GF-D8 (cell line): ENCODE measurements around the gene SLC6A17.

Experiments
- DNase-seq: peaks from one replicate; lab custom pipeline; 2025; lab: John Stamatoyannopoulos, UW

SLC6A17 gene

GRCh38 chr1:110174961-110175360 is 24.7 kb downstream of the SLC6A17 start:
- no peak for DNase-seq

DNA sequence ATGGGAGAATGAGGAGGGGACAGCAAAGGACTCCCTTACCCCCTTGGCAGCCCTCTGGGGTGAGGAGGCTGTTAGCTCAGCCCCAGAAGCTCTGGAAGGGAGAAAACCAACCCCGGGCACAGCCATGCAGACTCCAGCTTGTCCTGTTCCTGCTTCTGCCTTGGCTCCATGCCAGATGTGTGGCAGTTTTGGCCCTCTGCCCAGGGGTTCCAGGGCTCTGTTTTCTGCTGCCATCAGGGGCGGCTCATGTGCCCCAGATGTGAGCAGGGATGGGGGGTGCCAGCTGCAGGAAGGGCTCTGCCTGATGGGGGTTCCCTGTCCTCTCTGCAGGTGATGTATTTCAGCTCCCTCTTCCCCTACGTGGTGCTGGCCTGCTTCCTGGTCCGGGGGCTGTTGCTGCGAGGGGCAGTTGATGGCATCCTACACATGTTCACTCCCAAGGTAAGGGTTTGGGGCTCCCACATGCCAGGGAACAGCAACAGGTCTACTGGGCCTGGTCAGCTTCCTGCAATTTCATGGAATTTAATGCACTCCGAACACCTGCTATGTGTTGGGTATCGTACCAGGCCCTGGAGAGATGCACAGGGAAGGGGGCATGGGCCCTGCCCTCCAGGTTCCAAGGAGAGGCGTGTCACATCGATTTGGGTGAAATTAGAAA is 26.1 kb downstream of the SLC6A17 start:
- DNase-seq, result no peak

- no peak for DNase-seq
Observed at GRCh38 chr1:110177775-110178174, 27.5 kb downstream of the SLC6A17 start.

GRCh38 chr1:110183642-110184167 is 33.4 kb downstream of the SLC6A17 start:
- no peak for DNase-seq

DNA sequence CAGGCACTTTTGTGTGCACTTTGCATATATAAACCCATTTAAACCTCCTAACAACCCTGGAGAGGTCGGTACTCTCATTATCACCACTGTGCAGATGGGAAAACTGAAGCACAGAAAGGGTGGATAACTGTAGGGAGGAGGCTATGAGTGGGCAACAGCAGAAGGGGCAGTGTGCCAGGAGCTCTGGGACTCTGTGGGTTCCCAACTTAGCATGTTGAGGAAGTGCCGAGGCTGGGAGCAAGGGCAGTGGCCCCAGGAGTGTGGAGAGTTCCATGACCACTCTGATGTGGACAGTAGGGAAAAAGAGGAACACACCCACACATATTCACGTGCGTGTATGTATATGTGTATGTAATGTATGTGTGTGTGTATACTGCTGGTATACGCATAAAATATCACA is 34.2 kb downstream of the SLC6A17 start:
- DNase-seq, result no peak

- no peak for DNase-seq
Observed at GRCh38 chr1:110185181-110185580, 34.9 kb downstream of the SLC6A17 start.

- no peak for DNase-seq
Observed at GRCh38 chr1:110186558-110186957, 36.3 kb downstream of the SLC6A17 start.

DNA sequence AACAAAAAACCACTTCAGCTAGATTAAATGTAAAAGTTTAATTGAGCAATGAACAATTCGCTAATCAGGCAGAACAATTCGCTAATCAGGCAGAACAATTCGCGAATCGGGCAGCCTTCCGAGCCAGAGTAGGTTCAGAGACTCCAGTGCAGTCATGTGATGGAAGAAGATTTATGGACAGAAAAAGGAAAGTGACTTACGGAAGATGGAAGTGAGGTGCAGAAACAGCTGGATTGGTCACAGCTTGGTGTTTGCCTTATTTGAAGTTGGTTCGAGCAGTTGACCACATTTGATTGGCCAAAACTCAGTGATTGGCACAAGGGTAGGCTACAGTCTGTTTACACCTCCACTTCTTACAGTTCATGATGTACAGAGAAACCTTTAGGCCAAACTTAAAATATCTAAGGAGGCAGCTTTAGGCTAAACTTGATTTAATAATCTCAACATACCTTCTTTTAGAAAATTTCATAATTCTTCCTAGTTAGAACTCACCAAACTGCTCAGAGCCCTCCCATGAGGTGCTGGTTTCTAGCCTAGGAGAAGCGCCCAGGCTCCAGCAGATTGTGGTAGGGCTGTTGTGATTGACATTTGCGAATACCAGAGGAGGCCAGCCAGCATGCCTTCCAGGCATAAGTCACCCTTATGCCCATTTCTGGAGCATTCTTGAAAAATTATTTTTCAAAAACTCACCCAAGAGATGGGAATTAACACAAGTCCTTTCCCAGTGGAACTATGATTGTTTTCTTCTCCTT is 37.0 kb downstream of the SLC6A17 start:
- DNase-seq, result no peak

DNA sequence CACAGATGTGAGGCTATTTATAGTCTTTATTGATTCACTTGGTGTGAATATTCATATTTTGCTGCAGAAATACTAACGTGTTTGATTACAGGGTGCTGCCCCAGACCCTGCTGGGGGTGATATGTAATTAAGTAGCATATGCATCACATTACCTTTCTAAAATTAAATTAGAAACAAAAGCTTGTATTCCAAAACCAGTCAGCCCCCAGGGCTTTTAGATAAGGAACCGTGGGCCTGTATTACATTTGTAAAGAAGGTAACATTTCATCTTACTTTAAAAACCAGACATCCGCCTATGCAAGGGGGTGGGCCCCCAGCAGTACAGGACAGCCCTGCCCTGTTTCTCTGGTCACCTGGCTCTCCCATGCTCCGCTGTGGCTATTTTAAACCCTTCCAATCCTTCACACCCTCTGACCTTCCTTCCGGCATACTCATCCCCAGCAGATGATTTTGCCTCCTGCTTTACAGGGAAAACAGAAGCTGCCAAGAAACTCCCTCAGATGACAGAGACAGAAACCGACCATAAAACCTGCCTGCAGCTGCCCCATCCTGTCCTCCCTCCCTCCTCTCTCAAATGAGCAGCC is 37.8 kb downstream of the SLC6A17 start:
- DNase-seq, result no peak

- DNase-seq, result no peak
Observed at GRCh38 chr1:110189181-110189580, 38.9 kb downstream of the SLC6A17 start.

GRCh38 chr1:110190282-110190929 is 40.1 kb downstream of the SLC6A17 start:
- DNase-seq, result no peak

DNA sequence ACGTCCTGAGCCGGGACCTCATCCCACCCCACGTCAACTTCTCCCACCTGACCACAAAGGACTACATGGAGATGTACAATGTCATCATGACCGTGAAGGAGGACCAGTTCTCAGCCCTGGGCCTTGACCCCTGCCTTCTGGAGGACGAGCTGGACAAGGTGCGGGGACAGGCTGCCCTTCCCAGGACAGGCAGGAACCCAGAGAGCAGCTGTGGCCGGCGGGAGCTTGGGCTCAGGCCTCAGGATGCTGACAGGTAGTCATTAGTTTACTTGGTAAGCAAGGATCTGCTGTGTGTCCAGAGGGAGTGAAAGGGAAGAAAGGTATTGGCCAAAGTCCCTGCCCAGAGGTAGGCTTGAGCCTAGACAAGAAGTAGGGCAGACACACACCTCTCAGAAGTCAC is 42.2 kb downstream of the SLC6A17 start:
- DNase-seq, result no peak

DNA sequence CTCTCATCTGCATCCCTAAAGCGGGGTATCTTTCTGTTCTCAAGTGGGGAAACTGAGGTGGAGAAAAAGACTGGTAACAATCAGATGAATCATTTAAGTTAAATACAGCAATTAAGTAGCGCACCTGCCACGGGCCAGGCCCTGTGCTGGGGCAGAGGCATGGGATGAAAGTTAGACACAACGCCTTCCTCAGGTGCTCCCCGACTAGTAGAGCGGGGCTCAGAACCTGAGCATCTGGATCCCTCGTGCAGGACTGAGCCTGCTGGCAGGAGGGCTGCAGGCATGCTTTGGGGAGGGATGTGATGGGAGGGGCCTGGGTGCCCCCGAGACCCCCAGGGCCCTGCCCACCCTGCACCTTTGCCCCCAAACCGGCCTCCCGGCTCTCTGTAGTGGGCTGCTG is 44.9 kb downstream of the SLC6A17 start:
- DNase-seq, result no peak

- DNase-seq, result no peak
Observed at GRCh38 chr1:110196917-110197765, 46.8 kb downstream of the SLC6A17 start.

- no peak for DNase-seq
Observed at GRCh38 chr1:110197905-110198629, 47.8 kb downstream of the SLC6A17 start.

- no peak for DNase-seq
Observed at GRCh38 chr1:110198746-110199145, 48.5 kb downstream of the SLC6A17 start.

DNA sequence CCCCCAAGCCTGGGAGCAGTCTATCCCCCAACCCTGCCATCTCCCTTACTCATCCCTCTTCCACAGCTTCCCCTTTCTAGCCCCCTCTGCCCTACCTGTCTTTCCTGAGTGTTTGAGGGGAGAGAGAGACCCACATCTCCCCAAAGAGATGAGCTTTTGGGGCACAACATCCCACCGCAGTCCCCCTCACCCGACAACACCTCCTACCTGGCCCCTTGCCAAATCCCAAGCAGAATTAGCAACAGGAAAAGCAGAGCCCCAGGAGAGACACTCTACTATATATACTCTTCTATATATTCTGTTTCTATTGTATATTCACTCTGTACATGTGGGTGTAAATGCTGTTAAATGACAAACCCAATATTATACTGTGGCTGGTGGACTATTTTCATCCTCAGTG is 49.9 kb downstream of the SLC6A17 start:
- no peak for DNase-seq

DNA sequence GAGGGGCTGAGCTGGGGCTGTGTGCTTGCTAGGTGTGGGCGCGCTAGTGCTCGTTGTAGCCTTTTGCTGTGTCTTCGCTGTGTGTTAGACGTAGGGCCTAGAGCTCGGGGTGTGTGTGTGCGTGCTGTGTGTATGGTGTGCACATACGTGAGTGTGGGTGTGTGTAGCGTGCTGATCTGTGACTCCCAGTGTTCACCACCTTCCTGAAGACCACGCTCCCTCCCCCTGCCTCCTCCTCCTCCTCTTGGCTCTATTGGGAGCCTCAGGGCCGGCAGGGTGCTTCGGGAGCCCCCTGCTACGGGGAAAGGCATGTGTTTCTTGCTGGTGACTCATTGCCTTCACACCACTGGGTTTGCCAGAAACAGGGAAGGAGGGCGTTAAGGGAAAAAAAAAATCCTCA is 50.4 kb downstream of the SLC6A17 start:
- DNase-seq, result no peak

DNA sequence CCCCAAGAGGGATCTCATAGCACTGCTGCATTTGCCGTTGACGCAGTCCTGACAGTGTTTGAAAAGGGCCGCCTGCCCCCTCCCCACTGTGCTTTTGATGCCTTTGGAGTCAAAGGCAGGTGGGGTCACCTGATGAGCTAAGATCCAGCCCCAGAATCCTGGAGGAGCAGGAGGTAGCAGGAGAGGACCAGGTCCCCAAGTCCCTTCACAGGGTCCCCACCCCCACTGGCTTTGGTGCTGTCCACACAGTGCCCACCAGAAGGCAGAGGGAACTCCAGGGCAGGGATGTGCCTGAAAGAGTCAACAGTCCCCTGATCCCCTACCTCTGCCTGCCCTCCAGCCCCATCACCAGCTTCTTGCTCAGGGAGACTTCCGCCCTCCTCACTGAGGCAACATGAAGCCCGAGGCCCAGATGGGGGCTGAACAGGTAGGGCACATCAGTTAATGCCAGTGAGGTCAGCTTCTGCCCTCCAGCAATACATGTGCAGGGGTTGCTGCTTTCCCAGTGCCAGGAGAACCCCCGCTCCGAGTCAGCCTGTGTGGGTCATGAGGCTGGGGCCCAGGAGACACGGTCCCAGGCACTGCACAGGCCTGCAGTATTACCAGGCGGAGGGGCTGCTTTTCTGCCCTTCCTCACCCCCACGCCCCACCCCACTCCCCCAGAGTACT is 51.0 kb downstream of the SLC6A17 start:
- DNase-seq, result no peak

DNA sequence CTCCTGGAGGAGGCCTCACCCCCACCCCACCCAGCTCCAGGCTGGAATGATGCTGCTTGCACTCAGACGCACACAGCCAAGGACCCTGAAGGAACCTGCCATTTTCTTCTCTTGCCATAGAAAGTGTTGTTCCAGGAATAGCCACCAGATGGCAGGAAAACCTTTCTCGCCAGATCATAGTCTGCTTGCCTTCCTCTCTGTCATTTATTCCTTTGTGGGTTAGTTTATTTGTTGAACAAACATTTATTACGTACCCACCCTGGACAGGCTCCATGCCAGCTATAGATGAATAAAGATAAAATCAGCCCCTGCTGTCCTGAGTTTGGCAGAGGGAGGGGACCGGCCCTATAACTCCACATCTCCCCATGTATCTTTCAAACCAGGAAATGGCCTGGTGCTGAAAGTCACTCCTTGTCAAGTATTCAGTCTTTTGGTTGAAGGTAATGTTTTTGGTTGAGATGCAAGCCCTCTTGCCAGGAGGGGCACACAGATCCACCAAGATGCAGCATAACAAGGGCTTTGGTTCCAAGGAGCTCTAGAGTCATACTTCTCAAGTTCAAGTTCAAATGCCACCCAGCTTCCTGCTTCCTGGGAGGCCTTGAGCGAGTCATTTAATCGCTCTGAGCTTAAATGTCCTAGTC is 52.8 kb downstream of the SLC6A17 start:
- DNase-seq, result no peak
